GM12878 (cell line): ENCODE measurements around the gene NCR2. TPM values are rescaled to one million over a fixed set of nuclear protein-coding genes. Genes with fewer than 3 reads are reported as not detected.
A peak's percentile ranks its signal among the peaks of the same experiment; 100 is the strongest.

ENCODE experiments used
- BCL11A ChIP-seq: IDR thresholded peaks from 2 replicates; pipeline ENCODE4 v1.6.1; 2011; ENCODE audit warnings: low read depth, low read length
- BHLHE40 ChIP-seq, 2 experiments: fragments of 450-650 bp in 1 of 2; IDR thresholded peaks; 2 replicates each; pipeline ENCODE4 v1.6.1; 2011 to 2017; ENCODE audit warnings: low read depth in 2 of 2, borderline replicate concordance in 1 of 2, improper control_type of control experiment in 1 of 2, low read length in 1 of 2, mild to moderate bottlenecking in 1 of 2
- CBFB ChIP-seq: IDR thresholded peaks from 2 replicates; pipeline ENCODE4 v1.6.1; 2016; ENCODE audit warnings: antibody characterized with exemption, low read depth
- EGR1 ChIP-seq, 2 experiments: IDR thresholded peaks; 1 replicate in 1 of 2; 2 replicates in 1 of 2; pipeline ENCODE4 v1.6.1; 2011 to 2012; ENCODE audit warnings: low read depth in 2 of 2, low read length in 2 of 2, borderline replicate concordance in 1 of 2, mild to moderate bottlenecking in 1 of 2, moderate library complexity in 1 of 2
- ETV6 ChIP-seq, 2 experiments: fragments of 450-650 bp in 1 of 2; IDR thresholded peaks in 1 of 2; conservative IDR thresholded peaks in 1 of 2; 2 replicates each; pipeline ENCODE4 v1.6.1; 2014; ENCODE audit warnings: antibody characterized with exemption in 1 of 2, borderline replicate concordance in 1 of 2, low read depth in 1 of 2, mild to moderate bottlenecking in 1 of 2, moderate library complexity in 1 of 2
- IRF4 ChIP-seq: IDR thresholded peaks from 2 replicates; pipeline ENCODE4 v1.6.1; 2011; ENCODE audit warnings: low read depth, low read length
- KDM1A ChIP-seq: fragments of 200-600 bp; sonication (generic); IDR thresholded peaks from 2 replicates; pipeline ENCODE4 v1.6.1; 2016; ENCODE audit warnings: borderline replicate concordance
- LARP7 ChIP-seq: fragments of 450-650 bp; IDR thresholded peaks from 2 replicates; pipeline ENCODE4 v1.6.1; 2017; ENCODE audit warnings: mild to moderate bottlenecking
- MEF2B ChIP-seq: fragments of 450-650 bp; IDR thresholded peaks from 2 replicates; pipeline ENCODE4 v1.6.1; 2018; ENCODE audit warnings: mild to moderate bottlenecking, moderate library complexity; ENCODE audit not compliant: partially characterized antibody, poor library complexity, severe bottlenecking
- MYB ChIP-seq: fragments of 150-350 bp; IDR thresholded peaks from 2 replicates; pipeline ENCODE4 v1.6.1; 2014; ENCODE audit warnings: mild to moderate bottlenecking, low read depth, low read length, borderline replicate concordance
- NBN ChIP-seq: fragments of 450-650 bp; IDR thresholded peaks from 2 replicates; pipeline ENCODE4 v1.6.1; 2016
- NFYA ChIP-seq: IDR thresholded peaks from 2 replicates; pipeline ENCODE4 v1.6.1; 2011; ENCODE audit warnings: low read depth, mild to moderate bottlenecking, low read length, improper control_type of control experiment, borderline replicate concordance
- POLR2AphosphoS2 ChIP-seq: IDR thresholded peaks from 2 replicates; pipeline ENCODE4 v1.6.1; 2011; ENCODE audit warnings: low read depth, mild to moderate bottlenecking, low read length, improper control_type of control experiment, moderate library complexity
- POU2F2 ChIP-seq: IDR thresholded peaks from 3 replicates; pipeline ENCODE4 v1.6.1; 2011; ENCODE audit warnings: low read depth, mild to moderate bottlenecking, low read length, borderline replicate concordance
- RAD21 ChIP-seq: IDR thresholded peaks from 2 replicates; pipeline ENCODE4 v1.6.1; 2011; ENCODE audit warnings: mild to moderate bottlenecking, low read depth, low read length, moderate library complexity; ENCODE audit not compliant: insufficient read depth
- RCOR1 ChIP-seq: conservative IDR thresholded peaks from 2 replicates; pipeline ENCODE4 v1.6.1; 2012; ENCODE audit warnings: low read depth, low read length, improper control_type of control experiment
- RUNX3 ChIP-seq: IDR thresholded peaks from 2 replicates; pipeline ENCODE4 v1.6.1; 2012; ENCODE audit warnings: low read length, inconsistent platforms
- SMARCA5 ChIP-seq: fragments of 450-650 bp; IDR thresholded peaks from 2 replicates; pipeline ENCODE4 v1.6.1; 2017; ENCODE audit warnings: mild to moderate bottlenecking
- SRF ChIP-seq, 2 experiments: IDR thresholded peaks; 2 replicates each; pipeline ENCODE4 v1.6.1; 2011; ENCODE audit warnings: low read depth in 2 of 2, low read length in 2 of 2, mild to moderate bottlenecking in 1 of 2, moderate library complexity in 1 of 2
- STAT1 ChIP-seq: fragments of 450-650 bp; conservative IDR thresholded peaks from 2 replicates; pipeline ENCODE4 v1.6.1; 2014; ENCODE audit warnings: antibody characterized with exemption, mild to moderate bottlenecking
- TCF3 ChIP-seq: IDR thresholded peaks from 2 replicates; pipeline ENCODE4 v1.6.1; 2012; ENCODE audit warnings: low read depth, mild to moderate bottlenecking, low read length, borderline replicate concordance; ENCODE audit not compliant: insufficient read depth
- YBX1 ChIP-seq: fragments of 450-650 bp; IDR thresholded peaks from 2 replicates; pipeline ENCODE4 v1.6.1; 2016; ENCODE audit warnings: antibody characterized with exemption
- ZZZ3 ChIP-seq: IDR thresholded peaks from 2 replicates; pipeline ENCODE4 v1.6.1; 2011; ENCODE audit warnings: low read depth; ENCODE audit not compliant: control insufficient read depth, insufficient read length
- polyA plus RNA-seq, 11 experiments: library from polyadenylated mRNA; depleted of rRNA in 4 of 11; unstranded in 6 of 11; stranded (reverse) in 5 of 11; fragments of >200 nt; fragmentation: Nextera tagmentation in 4 of 11; fragmentation: Illumina TruSeq in 1 of 11; extraction: Ambion mirVana in 4 of 11; extraction: Trizol in 1 of 11; gene quantifications; 1 replicate in 1 of 11; 2 replicates in 10 of 11; pipeline versions ENCODE4 v1.2.1 to v1.2.3, GENCODE V29; 2011 to 2016; ENCODE audit warnings: inconsistent platforms in 2 of 11, missing spikeins in 2 of 11, low read depth in 1 of 11
- total RNA-seq, 4 experiments: library from RNA; depleted of rRNA in 3 of 4; stranded (reverse); fragments of >200 nt in 3 of 4; fragmentation: Illumina TruSeq in 1 of 4; extraction: Trizol in 1 of 4; gene quantifications; 2 replicates each; pipeline versions ENCODE4 v1.2.1 to v1.2.3, GENCODE V29; 2013 to 2021
- TF ChIP-seq, protein P1 (sequence below): IDR thresholded peaks from 2 replicates; pipeline ENCODE4 v1.6.1; 2012; ENCODE audit warnings: low read depth, low read length, improper control_type of control experiment
- TF ChIP-seq, protein P2 (sequence below): fragments of 450-650 bp; IDR thresholded peaks from 2 replicates; pipeline ENCODE4 v1.6.1; 2017; ENCODE audit warnings: antibody characterized with exemption, mild to moderate bottlenecking, moderate library complexity
- TF ChIP-seq, protein P3 (sequence below): fragments of 450-650 bp; IDR thresholded peaks from 2 replicates; pipeline ENCODE4 v1.6.1; 2017; ENCODE audit warnings: mild to moderate bottlenecking, low read depth, inconsistent platforms; ENCODE audit not compliant: poor library complexity, severe bottlenecking

NCR2 gene
- total and polyA plus RNA-seq, 10 of the 15 experiments (the other 5 are each of a cell fraction or from before 2014, with no cell fraction given) = 0.21 to 0.53 TPM; not detected in 8

DNA sequence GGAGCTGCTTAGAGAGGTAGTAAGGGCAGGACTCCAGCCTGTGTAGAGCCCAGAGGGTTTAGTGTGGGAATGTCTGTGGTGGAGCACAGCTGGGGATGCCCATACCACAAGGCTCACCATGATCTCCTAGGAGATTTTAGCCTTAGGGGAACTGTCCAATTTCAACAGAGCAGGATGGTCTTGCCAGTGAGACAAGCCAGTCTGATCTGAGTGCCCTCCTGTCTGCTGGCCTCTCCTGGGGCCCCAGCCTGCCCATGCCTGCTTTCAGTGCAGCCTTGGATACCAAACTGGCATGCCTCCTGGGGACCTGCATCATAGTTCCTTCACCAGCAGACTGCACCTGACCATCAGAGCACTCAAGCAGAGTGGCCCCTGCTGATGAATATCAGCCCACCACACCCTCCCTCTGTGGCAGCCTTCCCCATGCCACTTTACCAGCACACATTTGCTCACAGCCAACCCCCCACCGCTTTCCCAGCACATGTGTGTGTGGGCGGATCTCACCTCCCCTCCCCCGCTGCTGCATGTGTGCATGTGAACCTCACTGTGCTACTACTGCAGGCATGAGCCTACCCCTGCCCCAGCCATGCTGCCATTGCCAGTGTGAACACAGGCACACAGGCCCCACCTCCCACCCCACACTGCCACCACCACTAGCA lies 41.1 kb upstream of the NCR2 start (continued):
- TF ChIP-seq, protein P1, sequence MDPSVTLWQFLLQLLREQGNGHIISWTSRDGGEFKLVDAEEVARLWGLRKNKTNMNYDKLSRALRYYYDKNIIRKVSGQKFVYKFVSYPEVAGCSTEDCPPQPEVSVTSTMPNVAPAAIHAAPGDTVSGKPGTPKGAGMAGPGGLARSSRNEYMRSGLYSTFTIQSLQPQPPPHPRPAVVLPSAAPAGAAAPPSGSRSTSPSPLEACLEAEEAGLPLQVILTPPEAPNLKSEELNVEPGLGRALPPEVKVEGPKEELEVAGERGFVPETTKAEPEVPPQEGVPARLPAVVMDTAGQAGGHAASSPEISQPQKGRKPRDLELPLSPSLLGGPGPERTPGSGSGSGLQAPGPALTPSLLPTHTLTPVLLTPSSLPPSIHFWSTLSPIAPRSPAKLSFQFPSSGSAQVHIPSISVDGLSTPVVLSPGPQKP = no peak
- TF ChIP-seq NFYA (no peak), LARP7 (no peak), BCL11A (no peak), KDM1A (no peak), ETV6 (conservative IDR thresholded peaks at IDR 0.05 in 1 of 2, IDR thresholded peaks at IDR 0.05 in 1 of 2; ENCODE audit: borderline replicate concordance in 1 of 2, low read depth in 1 of 2) (no peak), MYB (no peak), MEF2B (peak; percentile 45), SMARCA5 (no peak), NBN (no peak), ZZZ3 (no peak), RAD21 (no peak), SRF (IDR thresholded peaks at IDR 0.05; ENCODE audit: low read depth in 2 of 2, low read length in 2 of 2) (no peak), RUNX3 (0 out of 2 replicates have a peak, but pooled peaks have one; percentile 2), RCOR1 (no peak), EGR1 (IDR thresholded peaks at IDR 0.05; ENCODE audit: borderline replicate concordance in 1 of 2, low read depth in 2 of 2, low read length in 2 of 2) (peak in 1 of 2 experiments; percentile 69; a peak in 1 of 3 replicates), POLR2AphosphoS2 (no peak), POU2F2 (no peak), CBFB (no peak), YBX1 (no peak), IRF4 (no peak), STAT1 (no peak), BHLHE40 (IDR thresholded peaks at IDR 0.05; ENCODE audit: borderline replicate concordance in 1 of 2, low read depth in 2 of 2, low read length in 1 of 2) (peak in 1 of 2 experiments; percentile 80; a peak in 2 of 4 replicates), TCF3 (no peak)
- TF ChIP-seq, protein P2, sequence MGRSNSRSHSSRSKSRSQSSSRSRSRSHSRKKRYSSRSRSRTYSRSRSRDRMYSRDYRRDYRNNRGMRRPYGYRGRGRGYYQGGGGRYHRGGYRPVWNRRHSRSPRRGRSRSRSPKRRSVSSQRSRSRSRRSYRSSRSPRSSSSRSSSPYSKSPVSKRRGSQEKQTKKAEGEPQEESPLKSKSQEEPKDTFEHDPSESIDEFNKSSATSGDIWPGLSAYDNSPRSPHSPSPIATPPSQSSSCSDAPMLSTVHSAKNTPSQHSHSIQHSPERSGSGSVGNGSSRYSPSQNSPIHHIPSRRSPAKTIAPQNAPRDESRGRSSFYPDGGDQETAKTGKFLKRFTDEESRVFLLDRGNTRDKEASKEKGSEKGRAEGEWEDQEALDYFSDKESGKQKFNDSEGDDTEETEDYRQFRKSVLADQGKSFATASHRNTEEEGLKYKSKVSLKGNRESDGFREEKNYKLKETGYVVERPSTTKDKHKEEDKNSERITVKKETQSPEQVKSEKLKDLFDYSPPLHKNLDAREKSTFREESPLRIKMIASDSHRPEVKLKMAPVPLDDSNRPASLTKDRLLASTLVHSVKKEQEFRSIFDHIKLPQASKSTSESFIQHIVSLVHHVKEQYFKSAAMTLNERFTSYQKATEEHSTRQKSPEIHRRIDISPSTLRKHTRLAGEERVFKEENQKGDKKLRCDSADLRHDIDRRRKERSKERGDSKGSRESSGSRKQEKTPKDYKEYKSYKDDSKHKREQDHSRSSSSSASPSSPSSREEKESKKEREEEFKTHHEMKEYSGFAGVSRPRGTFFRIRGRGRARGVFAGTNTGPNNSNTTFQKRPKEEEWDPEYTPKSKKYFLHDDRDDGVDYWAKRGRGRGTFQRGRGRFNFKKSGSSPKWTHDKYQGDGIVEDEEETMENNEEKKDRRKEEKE = no peak
- TF ChIP-seq, protein P3, sequence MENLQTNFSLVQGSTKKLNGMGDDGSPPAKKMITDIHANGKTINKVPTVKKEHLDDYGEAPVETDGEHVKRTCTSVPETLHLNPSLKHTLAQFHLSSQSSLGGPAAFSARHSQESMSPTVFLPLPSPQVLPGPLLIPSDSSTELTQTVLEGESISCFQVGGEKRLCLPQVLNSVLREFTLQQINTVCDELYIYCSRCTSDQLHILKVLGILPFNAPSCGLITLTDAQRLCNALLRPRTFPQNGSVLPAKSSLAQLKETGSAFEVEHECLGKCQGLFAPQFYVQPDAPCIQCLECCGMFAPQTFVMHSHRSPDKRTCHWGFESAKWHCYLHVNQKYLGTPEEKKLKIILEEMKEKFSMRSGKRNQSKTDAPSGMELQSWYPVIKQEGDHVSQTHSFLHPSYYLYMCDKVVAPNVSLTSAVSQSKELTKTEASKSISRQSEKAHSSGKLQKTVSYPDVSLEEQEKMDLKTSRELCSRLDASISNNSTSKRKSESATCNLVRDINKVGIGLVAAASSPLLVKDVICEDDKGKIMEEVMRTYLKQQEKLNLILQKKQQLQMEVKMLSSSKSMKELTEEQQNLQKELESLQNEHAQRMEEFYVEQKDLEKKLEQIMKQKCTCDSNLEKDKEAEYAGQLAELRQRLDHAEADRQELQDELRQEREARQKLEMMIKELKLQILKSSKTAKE = no peak
